ENCODE data around the gene MAP2. TPM values are rescaled to one million over a fixed set of nuclear protein-coding genes. Genes with fewer than 3 reads are reported as not detected.

Gene MAP2
- not detected in 2 replicates for total RNA-seq (2013; cell fraction: nucleolus; rRNA removed)
- total RNA-seq (2014; rRNA removed) (not detected in 2 replicates), total RNA-seq (2014; rRNA removed; fragmentation: Illumina TruSeq; extraction: Trizol) (0.05 TPM in 1 of 2 replicates, not detected in the other), total RNA-seq (2021) (0.29 TPM in 1 of 2 replicates, not detected in the other), polyA plus RNA-seq (2011; rRNA removed) (not detected in 2 replicates), polyA plus RNA-seq (2014; fragmentation: Illumina TruSeq; extraction: Trizol) (0.01 TPM in 1 of 2 replicates, not detected in the other), polyA plus RNA-seq (2014; fragmentation: Nextera tagmentation; extraction: Ambion mirVana) (not detected), polyA plus RNA-seq (2014; rRNA removed) (0.01 TPM in 1 of 2 replicates, not detected in the other), polyA plus RNA-seq (2016; fragmentation: Nextera tagmentation; extraction: Ambion mirVana) (not detected), polyA minus RNA-seq (2011; rRNA and poly(A)+ RNA removed) (not detected in 2 replicates), Bru-seq, nascent RNA (percentile 3 among the genes with signal in this experiment), BruChase-seq, experiment 1, labeled RNA remaining after a 6-hour chase (percentile 5 among the genes with signal in this experiment), BruChase-seq, experiment 2, labeled RNA remaining after a 2-hour chase (percentile 4 among the genes with signal in this experiment)
- polyA plus RNA-seq (2011; ENCODE audit: low read depth), result 0.18 TPM
- polyA plus RNA-seq (2011; cell fraction: cytosol; rRNA removed), result not detected in 2 replicates
- not detected in 2 replicates for polyA plus RNA-seq (2011; cell fraction: nucleus; rRNA removed)
- polyA plus RNA-seq (2012), result 0.14 and 0.19 TPM in 2 replicates
- not detected in 2 replicates for polyA minus RNA-seq (2011; cell fraction: cytosol; rRNA and poly(A)+ RNA removed)
- not detected in 2 replicates for polyA minus RNA-seq (2011; cell fraction: nucleus; rRNA and poly(A)+ RNA removed)
- long read RNA-seq, experiment 1, result 0 reads
- long read RNA-seq, experiment 2, partial matches to known transcripts, result 0 of 1 reads
- long read RNA-seq, experiment 2, other reads (novel, unspliced or antisense), result 1 of 1 reads

GRCh38 chr2:209423562-209424198, at the start of gene MAP2:
MAP2 (plus strand) TSS chr2:209424047; CDS start chr2:209653171, 229,124 bp downstream.
- peak; percentile 99 for ATAC-seq
- ChIA-PET SMC1A (ENCODE audit: uncharacterized antibody, unreplicated experiment) (interaction anchor here (1.0 to 2.4 kb wide), 2 partner anchors 30 to 89 kb away, joined by 4 to 13 read pairs; no protein-coding TSS in a partner anchor), RAD21 (ENCODE audit: unreplicated experiment) (interaction anchor here (1.2 to 1.6 kb wide), 2 partner anchors 89 to 90 kb away, joined by 3 to 4 read pairs; no protein-coding TSS in a partner anchor), POLR2A (no interaction called here), CTCF (interaction anchor here (0.9 to 5.3 kb wide), 3 partner anchors 88 to 1028 kb away, joined by 3 to 30 read pairs (median 10); no protein-coding TSS in a partner anchor)
- 19% methylated on average over 7 of the region's 57 CpGs for WGBS (ENCODE audit: insufficient coverage, insufficient replicate concordance, low lambda C conversion rate, missing lambda C conversion rate)
- intact Hi-C loops (cut with micrococcal nuclease; ENCODE audit: unreplicated experiment) (loop anchor here (2.0 to 10.0 kb wide), 3 partner anchors 89 to 1029 kb away; no protein-coding TSS in a partner anchor), in situ Hi-C loops (cut with MboI) (no loop called here)
- H3K36me3 ChIP-seq (ENCODE audit: control insufficient read depth in 2 of 2, insufficient read depth in 2 of 2, low read length in 1 of 2), result no peaks in the 10 kb centered on the region
- H3K9me3 ChIP-seq (replicated peaks; ENCODE audit: control insufficient read depth, insufficient read depth, low read length), result no peaks in the 10 kb centered on the region
- H3K9ac ChIP-seq (ENCODE audit: control insufficient read depth, insufficient read depth, low read length), result no peak within 1 kb of the TSS
- no peaks in the 10 kb centered on the region for H3K79me2 ChIP-seq (ENCODE audit: control insufficient read depth, insufficient read depth, low read length)
- no peak for FAIRE-seq
- H4K20me1 ChIP-seq (ENCODE audit: control insufficient read depth, insufficient read depth), result no peaks in the 10 kb centered on the region
- H2AFZ ChIP-seq (ENCODE audit: control insufficient read depth, low read depth, low read length), result peak within 1 kb of the TSS; percentile 67
- H3K4me2 ChIP-seq (ENCODE audit: control insufficient read depth, insufficient read depth), result peak within 1 kb of the TSS; percentile 45
- no peak for DNase-seq (ENCODE audit: low read depth, low spot score)
- H3K4me3 ChIP-seq, result peak within 1 kb of the TSS; percentile 25; the same call in 1 of the 2 replicates
- BruUV-seq (replicated peaks), result no TSS peak
- H3K27me3 ChIP-seq (replicated peaks in 1 of 2; ENCODE audit: control insufficient read depth in 2 of 2, insufficient read depth in 2 of 2, low read length in 1 of 2), result no peaks in the 10 kb centered on the region; a peak in 2 of 4 replicates
- peaks cover 3% of the 10 kb centered on the region; the same call in 1 of the 2 replicates for H3K4me1 ChIP-seq (ENCODE audit: control insufficient read depth, insufficient read depth, low read length)
- no peak within 1 kb of the TSS for H3K27ac ChIP-seq (ENCODE audit: control insufficient read depth, insufficient read depth)
- TF ChIP-seq SMARCA5 (IDR thresholded peaks at IDR 0.05) (0 out of 2 replicates have a peak, but pooled peaks have one; percentile 27), RBBP5 (conservative IDR thresholded peaks at IDR 0.05) (no peak), SMC3 (IDR thresholded peaks at IDR 0.05; ENCODE audit: borderline replicate concordance, low read length) (peak; percentile 60), GABPA (IDR thresholded peaks at IDR 0.05; ENCODE audit: low read depth) (no peak), BHLHE40 (IDR thresholded peaks at IDR 0.05; ENCODE audit: borderline replicate concordance in 1 of 2, low read depth in 2 of 2, low read length in 1 of 2) (peak in 1 of 2 experiments; percentile 28; a peak in 2 of 4 replicates), IRF4 (IDR thresholded peaks at IDR 0.05; ENCODE audit: low read depth, low read length) (no peak), RUNX3 (IDR thresholded peaks at IDR 0.05; ENCODE audit: low read length) (peak; percentile 30; the same call in 1 of the 2 replicates), ZBED1 (IDR thresholded peaks at IDR 0.05; ENCODE audit: borderline replicate concordance) (no peak), NRF1 (conservative IDR thresholded peaks at IDR 0.05; ENCODE audit: low read depth, low read length) (no peak), IKZF1 (conservative IDR thresholded peaks at IDR 0.05) (0 out of 2 replicates have a peak, but pooled peaks have one; percentile 41), HSF1 (IDR thresholded peaks at IDR 0.05; ENCODE audit: low read depth, low read length) (no peak), ZNF274 (IDR thresholded peaks at IDR 0.05; ENCODE audit: insufficient read depth, insufficient read length) (no peak), RAD51 (IDR thresholded peaks at IDR 0.05) (no peak), ZNF207 (IDR thresholded peaks at IDR 0.05; ENCODE audit: borderline replicate concordance) (no peak), ZNF217 (IDR thresholded peaks at IDR 0.05) (no peak)

Data from GM12878 (cell line).